ENCODE data around the gene ZBTB4. TPM values are rescaled to one million over a fixed set of nuclear protein-coding genes. Genes with fewer than 3 reads are reported as not detected.

ZBTB4 gene
- total RNA-seq, 4 donors from 2014 or later, result 60.5 to 64.1 (median 63.0) TPM

GRCh38 chr17:7437369-7437863 is 42.0 kb downstream of the ZBTB4 start:
- TF ChIP-seq POLR2A (IDR thresholded peaks at IDR 0.05) (no peak), EP300 (IDR thresholded peaks at IDR 0.05) (no peak), CTCF (IDR thresholded peaks at IDR 0.05) (no peak)
- WGBS, 2 donors, result 25 to 35% methylated on average over 20 to 24 of the region's 31 CpGs
- H3K4me1 ChIP-seq, result peaks cover 0 to 63% (median 36%) of the 10 kb centered on the region in 4 donors
- DNase-seq (ENCODE audit: low spot score in 2 of 2), result no peak
- peaks cover 0 to 64% of the 10 kb centered on the region in 2 donors for H3K27me3 ChIP-seq
- H3K36me3 ChIP-seq, result no peaks in the 10 kb centered on the region
- H3K9me3 ChIP-seq, result no peaks in the 10 kb centered on the region
- peak overlapping the region; percentile 10 to 51 (median 26) for H3K4me3 ChIP-seq
- peak overlapping the region in 3 of 4 donors; percentile 62 to 72 (median 70) for H3K27ac ChIP-seq

- DNase-seq (ENCODE audit: low spot score in 2 of 2), result peak in 1 of 2 donors; percentile 38
- H3K4me1 ChIP-seq, result peaks cover 0 to 63% (median 36%) of the 10 kb centered on the region in 4 donors
- H3K9me3 ChIP-seq, result no peaks in the 10 kb centered on the region
- H3K36me3 ChIP-seq, result no peaks in the 10 kb centered on the region
- H3K4me3 ChIP-seq, result peak overlapping the region; percentile 10 to 57 (median 40)
- H3K27ac ChIP-seq, result peak overlapping the region in 3 of 4 donors; percentile 62 to 72 (median 70)
- peaks cover 0 to 59% of the 10 kb centered on the region in 2 donors for H3K27me3 ChIP-seq
- peak in 1 of 2 donors; percentile 23 for TF ChIP-seq POLR2A (IDR thresholded peaks at IDR 0.05)
- peak; percentile 85 to 98 (median 92) for TF ChIP-seq CTCF (IDR thresholded peaks at IDR 0.05)
- peak in 1 of 2 donors; percentile 63 for TF ChIP-seq EP300 (IDR thresholded peaks at IDR 0.05)
- 5 to 8% methylated on average over 81 to 91 of the region's 92 CpGs for WGBS, 2 donors
These were observed 42.7 kb downstream of the ZBTB4 start for GRCh38 chr17:7436556-7437368.

- no peaks in the 10 kb centered on the region for H3K36me3 ChIP-seq
- 7 to 10% methylated on average over 45 to 48 of the region's 49 CpGs for WGBS, 2 donors
- TF ChIP-seq EP300 (IDR thresholded peaks at IDR 0.05), result no peak
- TF ChIP-seq CTCF (IDR thresholded peaks at IDR 0.05), result no peak
- TF ChIP-seq POLR2A (IDR thresholded peaks at IDR 0.05), result no peak
- H3K27ac ChIP-seq, result peak overlapping the region in 3 of 4 donors; percentile 53 to 72 (median 62)
- peak overlapping the region; percentile 13 to 57 (median 44) for H3K4me3 ChIP-seq
- H3K9me3 ChIP-seq, result no peaks in the 10 kb centered on the region
- H3K27me3 ChIP-seq, result peaks cover 0 to 51% of the 10 kb centered on the region in 2 donors
- no peak for DNase-seq (ENCODE audit: low spot score in 2 of 2)
- H3K4me1 ChIP-seq, result peaks cover 0 to 60% (median 36%) of the 10 kb centered on the region in 4 donors
These were observed 43.5 kb downstream of the ZBTB4 start for GRCh38 chr17:7435676-7436555.

GRCh38 chr17:7432296-7432695 is 47.1 kb downstream of the ZBTB4 start:
- 87 to 100% methylated on average over 7 to 11 of the region's 11 CpGs for WGBS, 2 donors
- TF ChIP-seq EP300 (IDR thresholded peaks at IDR 0.05), result no peak
- no peak for TF ChIP-seq CTCF (IDR thresholded peaks at IDR 0.05)
- no peak for TF ChIP-seq POLR2A (IDR thresholded peaks at IDR 0.05)
- no peak for DNase-seq (ENCODE audit: low spot score in 2 of 2)
- Histone ChIP-seq H3K4me1 (peaks cover 0 to 24% (median 9%) of the 10 kb centered on the region in 4 donors), H3K9me3 (no peaks in the 10 kb centered on the region), H3K4me3 (no peak overlapping the region), H3K36me3 (no peaks in the 10 kb centered on the region), H3K27ac (no peak overlapping the region), H3K27me3 (peaks cover 0 to 15% of the 10 kb centered on the region in 2 donors)

Measured in tibial nerve (tissue), 4 donors.